Bronchial epithelial cell (primary cell): ENCODE measurements around the gene PPM1K. TPM values are rescaled to one million over a fixed set of nuclear protein-coding genes. Genes with fewer than 3 reads are reported as not detected.

Experiments
- DNase-seq: peaks from one replicate; pipeline ENCODE4 v3.0.0-alpha.2; 2010; ENCODE audit warnings: low read depth
- FAIRE-seq: peaks from 2 replicates; lab custom pipeline; 2011; peaks lifted over from hg19 to GRCh38; lab: Jason Lieb, UNC
- H3K27me3 ChIP-seq: 2 replicates; pipeline ENCODE4 v1.5.1; 2011; ENCODE audit warnings: low read length; ENCODE audit not compliant: control insufficient read depth, insufficient read depth
- H3K36me3 ChIP-seq: 2 replicates; pipeline ENCODE4 v1.5.1; 2011; ENCODE audit warnings: low read length; ENCODE audit not compliant: control insufficient read depth, insufficient read depth
- H3K4me3 ChIP-seq: 2 replicates; pipeline ENCODE4 v1.5.1; 2011; ENCODE audit warnings: mild to moderate bottlenecking, low read depth, low read length, control low read depth
- CTCF ChIP-seq: IDR thresholded peaks from 2 replicates; pipeline ENCODE4 v1.5.1; 2011; ENCODE audit warnings: mild to moderate bottlenecking, moderate library complexity, low read length, control low read depth, inconsistent platforms; ENCODE audit not compliant: insufficient read depth, severe bottlenecking
- total RNA-seq: library from RNA; depleted of rRNA; stranded (reverse); fragments of >200 nt; gene quantifications from 2 replicates; pipeline ENCODE4 v1.2.1, GENCODE V29; 2014

Gene PPM1K
- total RNA-seq, 1 donor from 2014 or later: 9.5 TPM

GRCh38 chr4:88296413-88297211 is 12.3 kb upstream of the PPM1K start:
- no peak for DNase-seq
- TF ChIP-seq CTCF: no peak
- H3K36me3 ChIP-seq: no peaks in the 10 kb centered on the region
- FAIRE-seq: peak; percentile 23
- no peak overlapping the region for H3K4me3 ChIP-seq
- no peaks in the 10 kb centered on the region for H3K27me3 ChIP-seq

- Histone ChIP-seq H3K27me3 (no peaks in the 10 kb centered on the region), H3K36me3 (no peaks in the 10 kb centered on the region), H3K4me3 (no peak overlapping the region)
- DNase-seq (no peak), FAIRE-seq (no peak)
- TF ChIP-seq CTCF: no peak
These were observed 11.3 kb upstream of the PPM1K start for GRCh38 chr4:88295656-88296055.

GRCh38 chr4:88291003-88291402 is 6.6 kb upstream of the PPM1K start:
- Histone ChIP-seq H3K27me3 (no peaks in the 10 kb centered on the region), H3K36me3 (no peaks in the 10 kb centered on the region), H3K4me3 (no peak overlapping the region)
- TF ChIP-seq CTCF: no peak
- DNase-seq (peak; percentile 47), FAIRE-seq (no peak)

GRCh38 chr4:88286897-88287296 is 2.5 kb upstream of the PPM1K start:
- Histone ChIP-seq H3K36me3 (no peaks in the 10 kb centered on the region), H3K27me3 (no peaks in the 10 kb centered on the region), H3K4me3 (no peak overlapping the region)
- DNase-seq (no peak), FAIRE-seq (no peak)
- TF ChIP-seq CTCF: no peak

GRCh38 chr4:88285235-88285653 is 883 bp upstream of the PPM1K start:
- no peaks in the 10 kb centered on the region for H3K36me3 ChIP-seq
- no peak for TF ChIP-seq CTCF
- H3K27me3 ChIP-seq: no peaks in the 10 kb centered on the region
- DNase-seq (no peak), FAIRE-seq (no peak)
- H3K4me3 ChIP-seq: peak overlapping the region; percentile 57
